Left colon (tissue), 2 donors: ENCODE data around the gene GMEB2. TPM values are rescaled to one million over a fixed set of nuclear protein-coding genes. Genes with fewer than 3 reads are reported as not detected.
"Not testable (repeated sequence)": the region's sequence is repeated elsewhere in the genome, so short reads cannot be mapped to it uniquely, and the experiment has no call there.

Experiments used
- ATAC-seq: fragments of 200-7000 bp; cut with Tn5 transposase; one replicate; pipeline ENCODE4 v1.9.1; 2020; ENCODE audit warnings: mild to moderate bottlenecking, moderate library complexity
- DNase-seq, 2 donors: peaks; one replicate each; pipeline ENCODE4 v3.0.0-alpha.2; 2020
- intact Hi-C, 2 donors: fragments of 100-400 bp; cut with DNase I in 1 of 2; cut with micrococcal nuclease in 1 of 2; formaldehyde crosslinking; loops; one replicate each; pipeline versions ENCODE4 v1.11.2 to v1.14.0; 2022; cut with DNase I, micrococcal nuclease
- total RNA-seq, 2 donors: library from RNA; stranded (reverse); fragmentation: NEBNext Ultra II Directional; extraction: Animal tissue kit (Norgen Biotek cat#: 25700); gene quantifications; one replicate each; pipeline ENCODE4 v1.2.1, GENCODE V29; 2021
- donor health status: DM: no; HTN: no; CAD: no.
- donor health status: DM: yes; HTN: yes; CAD: no.

The GMEB2 gene
- total RNA-seq, 2 donors from 2014 or later = 9.7 to 11.6 TPM

DNA sequence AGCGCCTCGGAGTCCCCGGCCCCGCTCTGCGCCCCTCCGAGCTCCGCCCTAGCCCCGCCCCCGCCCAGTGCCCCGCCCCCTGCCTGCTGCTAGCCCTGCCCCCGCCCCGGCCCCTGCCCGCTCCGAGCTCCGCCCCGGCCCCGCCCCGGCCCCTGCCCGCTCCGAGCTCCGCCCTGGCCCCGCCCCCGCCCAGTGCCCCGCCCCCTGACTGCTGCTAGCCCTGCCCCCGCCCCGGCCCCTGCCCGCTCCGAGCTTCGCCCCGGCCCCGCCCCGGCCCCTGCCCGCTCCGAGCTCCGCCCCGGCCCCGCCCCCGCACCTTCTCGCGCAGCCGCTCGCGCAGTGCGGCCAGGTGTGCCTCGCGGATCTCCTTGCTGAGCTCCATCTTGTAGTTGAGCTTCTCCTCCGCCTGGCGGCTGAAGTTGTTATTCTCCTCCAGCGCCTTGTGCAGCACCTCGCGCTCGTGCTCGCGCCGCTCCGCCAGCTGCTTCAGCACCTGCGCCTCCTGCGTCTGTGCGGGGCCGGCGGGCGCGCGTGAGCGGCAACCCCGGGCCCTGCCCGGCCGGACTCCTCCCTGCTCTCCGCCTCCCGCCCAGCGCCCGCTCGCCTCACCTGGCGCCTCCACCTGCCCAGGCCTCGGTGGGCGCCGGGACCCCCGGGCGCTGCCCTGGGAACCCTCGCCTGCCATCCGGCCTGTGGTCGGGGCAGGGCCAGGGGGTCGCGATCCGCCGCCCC, 15.1 kb upstream of the GMEB2 start:
- DNase-seq = peak; percentile 89 to 98
- ATAC-seq = peak; percentile 85
- intact Hi-C loops = loop anchor here in 1 of 2 donors (10.0 kb wide), 1 partner anchor 87 kb away; the partner anchor contains the start of gene FNDC11

DNA sequence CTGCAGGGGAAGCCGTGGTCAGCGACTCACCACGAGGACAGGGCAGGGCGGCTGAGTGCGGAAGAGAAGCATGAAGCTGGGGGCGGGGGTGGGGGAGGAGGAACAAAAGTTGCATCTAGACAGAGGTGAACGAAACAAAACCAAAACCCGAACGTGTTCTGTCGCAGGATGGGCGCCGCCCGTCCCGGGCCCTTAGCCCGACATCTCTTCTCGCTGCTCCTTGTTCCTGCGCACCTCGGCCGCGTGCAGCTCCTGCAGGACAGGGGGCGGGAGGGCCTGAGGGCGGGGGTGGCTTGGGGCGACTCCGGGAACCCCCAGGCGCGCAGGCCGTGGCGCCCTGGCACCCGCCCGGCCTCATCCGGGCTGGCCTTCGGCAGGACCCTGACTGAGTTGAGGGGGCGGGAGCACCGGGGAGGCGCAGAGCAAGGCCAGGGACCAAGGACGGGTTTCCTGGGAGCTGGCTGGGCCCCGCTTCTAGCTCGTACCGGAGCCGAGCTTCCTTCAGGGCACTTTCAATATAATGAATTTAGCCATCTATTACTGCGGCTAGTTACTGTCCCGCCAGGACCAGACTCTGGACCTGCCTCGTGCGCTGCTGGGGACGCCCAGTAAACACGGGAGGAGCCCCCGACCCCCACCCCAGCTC, 14.4 kb upstream of the GMEB2 start:
- peak; percentile 42 for ATAC-seq
- intact Hi-C loops = loop anchor here in 1 of 2 donors (10.0 kb wide), 1 partner anchor 86 kb away; the partner anchor contains the start of gene FNDC11
- no peak for DNase-seq

DNA sequence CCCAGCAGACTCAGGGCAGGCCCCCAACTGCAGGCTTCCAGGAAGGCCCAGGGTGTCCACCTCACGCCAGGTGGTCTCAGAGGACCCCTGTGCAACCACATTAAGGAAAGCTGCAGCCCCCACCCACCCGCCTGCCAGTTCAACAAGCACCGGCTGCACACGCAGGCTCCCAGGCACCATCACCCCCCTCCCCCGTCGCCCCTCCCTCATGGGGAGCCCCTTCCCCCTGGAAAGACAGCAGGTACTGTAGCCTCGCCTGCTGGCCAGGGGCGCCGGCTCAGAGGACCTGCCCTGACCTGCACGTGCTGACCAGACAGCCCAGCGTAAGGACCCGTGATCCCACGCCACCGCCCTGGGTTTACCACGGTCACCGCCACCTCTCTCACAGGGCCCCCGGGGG, 13.8 kb upstream of the GMEB2 start:
- peak in 1 of 2 donors; percentile 47 for DNase-seq
- intact Hi-C loops = loop anchor here in 1 of 2 donors (10.0 kb wide), 1 partner anchor 86 kb away; the partner anchor contains the start of gene FNDC11
- not testable (repeated sequence) for ATAC-seq

DNA sequence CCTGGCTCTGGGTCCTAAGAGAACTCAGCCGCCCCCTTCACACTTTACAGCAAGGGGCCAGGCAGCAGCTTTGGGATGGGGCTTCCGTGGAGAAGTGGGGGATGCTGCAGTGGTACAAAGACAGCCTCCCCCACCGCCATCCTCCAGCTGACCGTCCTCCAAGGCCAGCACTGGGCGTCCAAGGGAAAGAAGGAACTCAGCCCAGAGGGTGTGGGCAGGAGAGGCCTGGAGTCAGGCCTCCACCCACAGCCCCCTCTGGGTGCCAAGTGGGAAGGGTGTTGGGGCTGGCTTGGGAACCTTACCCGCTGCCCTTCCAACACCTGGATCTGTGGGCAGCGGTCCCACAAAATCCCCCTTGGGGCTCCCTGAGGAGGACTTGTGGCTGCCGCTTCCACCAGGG, 13.2 kb upstream of the GMEB2 start:
- DNase-seq = peak in 1 of 2 donors; percentile 17
- intact Hi-C loops = loop anchor here in 1 of 2 donors (10.0 kb wide), 1 partner anchor 85 kb away; the partner anchor contains the start of gene FNDC11
- no peak for ATAC-seq

DNA sequence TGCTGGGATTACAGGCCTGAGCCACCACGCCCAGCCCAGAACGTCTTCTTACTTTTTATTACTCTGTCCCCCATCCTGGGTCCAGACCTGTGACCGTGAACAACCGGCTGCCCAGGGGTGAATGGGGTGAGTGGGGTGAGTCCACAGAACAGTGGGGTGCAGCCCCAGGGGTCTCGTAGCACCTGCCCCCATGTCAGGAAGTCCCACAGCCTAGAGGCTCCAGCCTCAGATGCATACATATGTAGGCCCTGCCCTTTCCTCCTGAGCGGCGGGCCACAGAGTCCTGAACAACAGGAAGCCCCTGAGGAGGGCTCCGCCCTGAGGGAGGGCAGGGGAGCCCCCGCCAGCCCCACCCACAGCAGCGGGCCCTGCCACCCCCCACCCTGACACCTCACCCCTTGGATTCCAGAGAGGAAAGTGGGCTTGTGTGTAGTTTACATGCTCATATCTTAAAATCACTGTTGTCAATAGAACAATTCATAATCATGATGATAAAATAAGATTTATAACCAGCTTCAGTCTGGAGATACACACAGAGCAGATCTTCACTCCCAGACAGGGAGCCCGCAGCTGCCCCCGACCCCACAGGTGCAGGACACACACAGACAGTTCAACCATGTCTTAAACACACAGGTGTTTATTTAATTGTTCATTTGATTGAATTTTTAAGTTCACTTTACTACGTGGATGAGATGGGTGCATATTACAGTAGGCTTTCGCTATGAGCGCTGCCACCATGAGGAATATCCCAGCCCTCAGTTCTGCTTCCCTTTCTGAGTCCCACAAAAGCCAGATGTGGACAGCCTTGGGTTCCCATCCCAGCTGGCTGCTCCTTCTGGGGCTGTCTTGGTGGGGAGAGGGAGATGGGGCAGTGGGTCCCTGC, 12.4 kb upstream of the GMEB2 start:
- intact Hi-C loops = no loop called here
- ATAC-seq (no peak), DNase-seq (peak in 1 of 2 donors; percentile 60)

DNA sequence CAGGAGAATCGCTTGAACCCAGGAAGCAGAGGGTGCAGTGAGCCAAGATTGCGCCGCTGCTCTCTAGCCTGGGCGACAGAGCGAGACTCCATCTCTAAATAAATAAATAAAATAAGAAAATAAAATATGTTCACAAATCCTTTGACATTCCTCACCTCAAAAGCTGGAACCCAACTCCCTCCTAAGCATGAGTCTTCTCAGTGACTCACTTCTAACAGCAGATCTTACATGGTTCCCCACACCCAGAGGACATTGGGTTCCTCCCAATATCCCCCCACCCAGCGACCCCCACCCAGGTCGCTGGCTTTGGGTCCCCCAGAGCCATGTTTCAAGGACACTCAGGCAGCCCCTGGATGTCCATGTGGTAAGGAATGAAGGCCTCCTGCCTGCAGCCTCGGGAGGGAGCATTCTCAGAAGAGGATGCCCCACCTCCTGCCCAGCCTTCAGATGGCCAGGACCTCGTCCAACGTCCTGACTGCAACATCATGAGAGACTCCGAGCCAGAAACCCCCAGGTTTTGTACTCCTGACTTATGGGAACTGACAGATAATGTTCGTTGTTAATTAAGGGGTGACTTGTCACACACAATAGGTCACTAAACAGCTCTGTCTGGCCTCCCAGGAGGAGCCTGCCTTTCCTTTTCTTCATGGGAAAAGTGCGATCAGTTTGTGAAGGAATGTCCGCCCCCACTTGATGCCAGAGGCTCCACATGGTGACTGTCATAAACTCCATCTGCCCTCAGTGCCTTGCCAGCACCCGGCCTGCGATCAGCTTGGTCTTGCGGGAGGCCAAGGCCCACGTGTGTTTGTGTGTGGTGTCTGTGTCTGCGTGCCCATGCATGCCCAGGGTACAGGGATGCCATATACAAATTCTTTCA, 10.1 kb upstream of the GMEB2 start:
- intact Hi-C loops = no loop called here
- ATAC-seq (no peak), DNase-seq (no peak)

DNA sequence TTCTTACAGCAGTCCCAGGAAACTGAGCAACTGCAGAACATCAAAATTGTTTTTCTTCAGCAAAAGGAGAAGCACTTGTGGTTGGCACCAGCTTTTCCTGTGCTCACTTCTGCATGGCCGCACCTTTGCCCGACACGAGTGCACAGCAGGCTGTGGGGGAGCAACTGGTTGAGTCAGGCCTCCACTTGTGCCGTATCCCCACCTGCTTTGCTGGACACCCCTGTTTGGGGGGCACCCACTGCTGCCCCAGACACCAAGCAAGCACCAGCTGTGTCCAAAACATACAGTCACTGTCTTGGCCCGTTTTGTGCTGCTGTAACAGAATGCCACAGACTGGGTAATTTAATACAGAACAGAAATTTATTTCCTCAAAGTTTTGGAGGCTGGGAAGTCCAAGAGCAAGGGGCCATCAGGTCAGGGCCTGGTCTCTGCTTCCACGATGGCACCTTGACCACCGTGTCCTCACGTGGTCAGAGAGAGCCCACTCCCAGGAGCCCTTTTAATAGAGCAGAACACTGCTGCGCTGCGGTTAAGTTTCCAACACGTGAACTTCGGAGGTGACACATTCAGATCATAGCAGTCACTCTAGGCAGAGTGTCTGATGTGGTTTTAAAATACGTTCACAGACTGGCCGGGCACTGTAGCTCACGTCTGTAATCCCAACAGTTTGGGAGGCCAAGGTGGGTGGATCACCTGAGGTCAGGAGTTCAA, 8.7 kb upstream of the GMEB2 start:
- DNase-seq = peak in 1 of 2 donors; percentile 46
- intact Hi-C loops = no loop called here
- ATAC-seq = no peak

DNA sequence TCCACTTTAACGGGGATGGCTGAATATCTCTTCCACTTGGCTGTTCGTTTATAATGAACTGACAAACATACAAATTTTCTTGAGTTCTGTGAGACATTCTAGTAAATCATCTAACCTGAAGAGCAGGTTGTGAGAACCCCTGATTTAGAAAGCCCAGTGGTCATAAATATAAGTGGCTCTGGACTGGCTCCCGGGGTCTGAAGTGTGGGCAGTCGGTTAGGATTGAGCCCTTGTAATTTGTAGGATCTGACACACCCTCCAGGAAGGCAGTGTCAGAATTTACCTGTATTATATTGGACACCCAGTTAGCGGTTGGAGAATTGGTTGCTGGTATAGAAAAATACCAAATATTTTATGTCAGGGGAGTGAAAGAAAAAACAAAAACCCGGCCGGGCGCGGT, 6.8 kb upstream of the GMEB2 start:
- intact Hi-C loops = no loop called here
- ATAC-seq = no peak
- no peak for DNase-seq

DNA sequence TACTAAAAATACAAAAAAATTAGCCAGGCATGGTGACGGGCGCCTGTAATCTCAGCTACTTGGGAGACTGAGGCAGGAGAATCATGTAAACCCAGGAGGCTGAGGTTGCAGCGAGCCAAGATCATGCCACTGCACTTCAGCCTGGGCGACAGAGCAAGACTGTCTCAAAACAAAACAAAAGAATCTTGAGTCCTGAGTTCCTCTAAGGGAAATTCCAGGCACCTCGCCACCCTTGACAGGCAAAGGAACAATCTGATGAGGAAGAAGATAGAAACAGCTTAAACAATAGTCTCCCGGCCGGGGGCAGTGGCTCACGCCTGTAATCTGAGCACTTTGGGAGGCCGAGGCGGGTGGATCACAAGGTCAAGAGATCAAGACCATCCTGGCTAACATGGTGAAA, 4.5 kb upstream of the GMEB2 start:
- DNase-seq, intact Hi-C loops, ATAC-seq: not testable (repeated sequence)

DNA sequence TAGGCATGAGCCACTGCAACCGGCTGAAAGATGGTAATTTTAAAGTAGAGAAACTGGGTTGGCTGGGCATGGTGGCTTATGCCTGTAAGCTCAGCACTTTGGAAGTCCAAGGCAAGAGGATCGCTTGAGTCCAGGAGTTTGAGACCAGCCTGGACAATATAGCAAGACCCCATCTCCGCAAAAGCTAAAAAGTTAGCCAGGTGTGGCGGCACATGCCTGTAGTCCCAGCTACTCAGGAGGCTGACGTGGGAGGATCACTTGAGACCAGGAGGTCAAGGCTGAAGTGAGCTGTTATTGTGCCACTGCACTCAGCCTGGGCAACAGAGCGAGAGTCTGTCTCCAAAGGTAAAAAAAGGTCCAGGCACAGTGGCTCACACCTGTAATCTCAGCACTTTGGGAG, 4.1 kb upstream of the GMEB2 start:
- DNase-seq, ATAC-seq, intact Hi-C loops: not testable (repeated sequence)

DNA sequence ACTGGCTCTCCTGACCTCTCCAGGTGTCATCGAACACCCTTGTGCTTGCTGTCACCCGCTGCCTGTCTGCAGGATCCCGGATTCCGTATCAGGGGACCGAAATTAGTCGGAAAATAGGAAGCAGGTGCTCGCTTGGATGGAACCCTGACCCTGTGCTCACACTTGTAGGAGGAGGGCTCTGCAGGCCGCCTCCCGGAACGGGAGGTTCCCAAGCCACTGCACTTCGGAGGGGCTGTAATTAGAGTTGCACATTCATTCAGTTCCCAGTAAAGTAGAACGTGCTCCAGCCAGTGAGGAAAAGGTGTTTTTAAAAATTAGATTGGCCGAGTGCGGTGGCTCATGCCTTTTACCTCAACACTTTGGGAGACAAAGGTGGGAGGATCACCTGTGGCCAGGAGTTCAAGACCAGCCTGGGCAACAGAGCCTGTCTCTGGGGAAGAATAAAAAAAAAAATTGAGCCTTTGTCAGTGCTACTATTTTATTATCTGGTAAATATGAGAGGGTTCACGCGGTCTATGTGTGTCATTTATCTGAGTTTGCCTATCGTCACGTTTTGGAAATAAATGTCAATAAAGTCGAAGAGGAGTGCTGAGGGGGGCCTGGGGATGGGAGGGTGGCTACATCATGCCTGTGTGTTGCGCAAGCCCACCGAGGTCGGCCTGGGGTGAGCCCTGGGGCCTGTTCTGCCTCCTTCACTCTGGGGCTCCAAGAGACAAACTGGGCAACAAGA, 1.5 kb upstream of the GMEB2 start:
- intact Hi-C loops = no loop called here
- DNase-seq = peak; percentile 69 to 73
- peak; percentile 64 for ATAC-seq

DNA sequence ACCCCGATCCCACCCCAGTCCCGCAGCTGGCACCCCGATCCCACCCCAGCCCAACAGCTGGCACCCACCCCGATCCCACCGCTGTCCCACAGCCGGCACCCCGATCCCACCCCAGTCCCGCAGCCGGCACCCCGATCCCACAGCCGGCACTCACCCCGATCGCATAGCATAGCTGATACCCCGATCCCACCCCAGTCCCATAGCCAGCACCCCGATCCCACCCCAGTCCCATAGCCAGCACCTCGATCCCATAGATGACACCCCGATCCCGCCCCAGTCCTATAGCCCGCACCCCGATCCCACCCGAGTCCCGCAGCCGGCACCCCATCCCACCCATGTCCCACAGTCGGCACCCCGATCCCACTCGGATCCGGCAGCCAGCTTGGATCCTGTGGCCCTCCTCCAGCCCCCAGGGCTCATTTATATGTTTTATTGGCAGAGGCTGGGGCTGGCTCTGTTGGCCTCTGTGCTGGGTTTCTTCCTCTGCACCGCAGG, 897 bp upstream of the GMEB2 start:
- no peak for DNase-seq
- intact Hi-C loops = no loop called here
- peak; percentile 39 for ATAC-seq

DNA sequence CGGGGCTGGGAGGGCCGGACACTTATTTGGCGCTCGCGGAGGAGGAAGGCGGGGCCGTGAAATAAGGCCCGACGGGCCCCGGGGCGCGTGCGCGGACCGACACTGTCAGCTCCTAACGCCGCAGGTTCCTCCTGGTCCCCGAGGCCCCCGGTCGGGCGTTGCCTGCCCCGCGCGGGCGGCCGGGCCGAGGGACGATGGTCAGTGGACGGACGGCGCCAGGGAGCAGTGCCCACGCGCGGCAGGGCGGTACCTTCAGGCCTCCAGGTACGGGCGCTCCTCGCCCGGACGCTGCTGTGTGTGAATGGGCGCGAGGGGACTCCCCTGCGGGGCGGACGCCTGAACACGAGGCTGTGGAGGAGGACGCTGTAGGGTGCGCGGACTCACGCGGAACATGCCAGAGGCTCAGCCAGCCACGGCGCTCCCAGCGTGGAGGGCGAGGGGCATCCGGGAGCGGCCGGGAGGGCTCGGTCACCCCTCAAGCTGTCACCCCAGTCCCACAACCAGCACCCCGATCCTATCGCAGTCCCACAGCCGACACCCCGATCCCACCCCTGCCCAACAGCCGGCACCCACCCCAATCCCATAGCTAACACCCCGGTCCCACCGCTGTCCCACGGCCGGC, 339 bp upstream of the GMEB2 start:
- DNase-seq (peak; percentile 94 to 96), ATAC-seq (peak; percentile 87)
- intact Hi-C loops = no loop called here

DNA sequence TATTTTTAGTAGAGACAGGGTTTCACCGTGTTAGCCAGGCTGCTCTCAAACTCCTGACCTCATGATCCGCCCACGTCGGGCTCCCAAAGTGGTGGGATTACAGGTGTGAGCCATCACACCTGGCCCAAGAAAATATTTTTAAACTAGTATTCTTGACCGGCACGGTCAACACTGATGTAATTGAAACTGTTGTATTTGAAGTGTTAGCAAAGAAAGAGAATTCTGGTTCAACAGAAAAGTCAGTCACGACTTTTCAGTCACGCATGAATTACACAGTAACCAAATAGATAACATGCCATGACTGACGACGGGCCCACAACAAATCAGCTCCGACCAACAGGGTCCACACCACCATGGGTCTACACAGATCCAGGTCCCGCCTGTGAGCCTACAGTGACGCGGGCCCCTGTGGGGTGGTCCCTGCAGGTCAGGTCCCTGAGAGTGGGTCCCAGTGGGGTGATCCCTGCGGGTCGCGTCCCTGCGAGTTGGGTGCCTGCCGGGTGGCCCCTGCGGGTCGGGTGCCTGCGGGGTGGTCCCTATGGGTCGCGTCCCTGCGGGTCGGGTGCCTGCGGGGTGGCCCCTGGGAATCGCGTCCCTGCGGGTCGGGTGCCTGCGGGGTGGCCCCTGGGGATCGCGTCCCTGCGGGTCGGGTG, 1.0 kb downstream of the GMEB2 start:
- ATAC-seq = no peak
- intact Hi-C loops = no loop called here
- peak in 1 of 2 donors; percentile 39 for DNase-seq

DNA sequence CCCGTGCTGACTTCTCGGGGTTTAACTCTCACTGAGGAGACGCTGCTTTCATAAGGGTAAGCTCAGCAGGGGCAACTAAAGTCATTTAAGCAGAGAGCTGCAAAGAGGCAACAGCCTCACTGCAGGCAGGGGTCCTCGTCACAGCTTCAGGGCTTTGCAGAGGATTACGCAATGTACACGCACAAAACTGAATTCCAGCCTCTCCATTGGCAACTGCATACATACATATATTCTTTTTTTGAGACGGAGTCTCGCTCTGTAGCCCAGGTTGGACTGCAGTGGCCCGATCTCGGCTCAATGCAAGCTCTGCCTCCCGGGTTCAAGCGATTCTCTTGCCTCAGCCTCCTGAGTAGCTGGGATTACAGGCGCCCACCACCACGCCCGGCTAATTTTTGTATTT, 2.4 kb downstream of the GMEB2 start:
- DNase-seq = no peak
- ATAC-seq = no peak
- intact Hi-C loops = no loop called here

DNA sequence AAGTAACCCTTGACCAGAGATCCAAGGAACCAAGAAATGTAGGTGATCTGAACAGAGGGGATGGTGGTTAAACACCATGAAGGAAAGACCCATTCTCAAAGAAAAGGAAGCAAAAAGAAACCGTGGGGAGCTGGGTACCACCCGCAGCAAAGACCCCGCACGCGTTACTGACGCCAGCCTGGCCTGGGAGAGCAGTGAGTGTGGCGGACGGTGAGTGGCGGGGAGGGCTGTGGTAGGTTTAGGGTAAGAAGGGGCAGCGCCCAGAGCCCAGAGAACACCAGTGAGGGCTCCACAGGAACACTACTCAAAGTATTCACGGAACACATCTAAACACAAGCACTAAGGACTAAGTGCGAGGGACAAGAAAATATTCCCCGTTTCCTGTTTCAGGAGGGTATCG, 4.2 kb downstream of the GMEB2 start:
- intact Hi-C loops = no loop called here
- no peak for ATAC-seq

More for the DNA sequence above, 4.2 kb downstream of the GMEB2 start:
- DNase-seq = no peak
